GM23338 (cell line): ENCODE data around the gene RNF7. TPM values are rescaled to one million over a fixed set of nuclear protein-coding genes. Genes with fewer than 3 reads are reported as not detected.

Source experiments
- ATAC-seq: fragments of 200-7000 bp; cut with Tn5 transposase; 3 replicates; pipeline ENCODE4 v1.9.1; 2020
- DNase-seq: peaks from one replicate; pipeline ENCODE4 v3.0.0-alpha.2; 2015; ENCODE audit warnings: low spot score
- H2AFZ ChIP-seq: fragments of 200-600 bp; sonication (generic); 2 replicates; pipeline ENCODE4 v1.8.0; 2016; ENCODE audit warnings: antibody characterized with exemption, mild to moderate bottlenecking, moderate library complexity
- H3F3A ChIP-seq: fragments of 200-600 bp; sonication (generic); replicated peaks from 2 replicates; pipeline ENCODE4 v1.8.0; 2017; ENCODE audit warnings: antibody characterized with exemption, mixed run types, low read depth
- H3K27ac ChIP-seq: fragments of 200-600 bp; sonication (generic); 2 replicates; pipeline ENCODE4 v1.6.1; 2016; ENCODE audit warnings: low read depth
- H3K27me3 ChIP-seq: fragments of 200-600 bp; sonication (generic); 2 replicates; pipeline ENCODE4 v1.8.0; 2016; ENCODE audit warnings: mild to moderate bottlenecking, mixed run types, moderate library complexity; ENCODE audit not compliant: insufficient read depth
- H3K36me3 ChIP-seq: fragments of 200-600 bp; sonication (generic); 2 replicates; pipeline ENCODE4 v1.8.0; 2016; ENCODE audit warnings: mild to moderate bottlenecking; ENCODE audit not compliant: insufficient read depth
- H3K4me1 ChIP-seq: fragments of 200-600 bp; sonication (generic); 2 replicates; pipeline ENCODE4 v1.8.0; 2016; ENCODE audit warnings: mild to moderate bottlenecking, moderate library complexity; ENCODE audit not compliant: insufficient read depth
- H3K4me2 ChIP-seq: fragments of 200-600 bp; sonication (generic); 2 replicates; pipeline ENCODE4 v1.7.1; 2017; ENCODE audit warnings: mixed run types
- H3K4me3 ChIP-seq: fragments of 200-600 bp; sonication (generic); 2 replicates; pipeline ENCODE4 v1.6.1; 2016; ENCODE audit warnings: mixed run types
- H3K79me2 ChIP-seq: fragments of 200-600 bp; sonication (generic); replicated peaks from 2 replicates; pipeline ENCODE4 v1.8.0; 2017; ENCODE audit warnings: mild to moderate bottlenecking; ENCODE audit not compliant: insufficient read depth
- H3K9me2 ChIP-seq: fragments of 200-600 bp; sonication (generic); 2 replicates; pipeline ENCODE4 v1.8.0; 2017; ENCODE audit not compliant: insufficient read depth
- H4K20me1 ChIP-seq: fragments of 200-600 bp; sonication (generic); replicated peaks from 2 replicates; pipeline ENCODE4 v1.8.0; 2017; ENCODE audit warnings: mild to moderate bottlenecking; ENCODE audit not compliant: insufficient read depth
- H3K27ac Mint-ChIP-seq: 2 replicates; pipeline ENCODE4 v1.8.0; 2020; ENCODE audit warnings: inconsistent platforms, mild to moderate bottlenecking, moderate library complexity, mixed read lengths
- H3K27me3 Mint-ChIP-seq: 3 replicates; pipeline ENCODE4 v1.8.0; 2022; ENCODE audit warnings: low read depth, mild to moderate bottlenecking, moderate library complexity, mixed read lengths, inconsistent platforms; ENCODE audit not compliant: insufficient read depth, poor library complexity
- H3K36me3 Mint-ChIP-seq: 3 replicates; pipeline ENCODE4 v1.8.0; 2021; ENCODE audit warnings: low read depth, mild to moderate bottlenecking, inconsistent platforms, moderate library complexity, mixed read lengths
- H3K4me1 Mint-ChIP-seq: 3 replicates; pipeline ENCODE4 v1.8.0; 2020; ENCODE audit warnings: mild to moderate bottlenecking, inconsistent platforms, mixed read lengths
- H3K4me3 Mint-ChIP-seq: 3 replicates; pipeline ENCODE4 v1.8.0; 2021; ENCODE audit warnings: moderate library complexity, mild to moderate bottlenecking, inconsistent platforms, mixed read lengths
- H3K9me3 Mint-ChIP-seq: 3 replicates; pipeline ENCODE4 v1.8.0; 2020; ENCODE audit warnings: moderate library complexity, mild to moderate bottlenecking, inconsistent platforms, mixed read lengths
- EZH2 ChIP-seq: fragments of 200-600 bp; sonication (generic); IDR thresholded peaks from one replicate; pipeline ENCODE4 v1.8.0; 2017; ENCODE audit warnings: antibody characterized with exemption, mild to moderate bottlenecking, low read depth; ENCODE audit not compliant: unreplicated experiment
- JUNB ChIP-seq: IDR thresholded peaks from one replicate; pipeline ENCODE4 v1.6.1; 2016; ENCODE audit warnings: antibody characterized with exemption; ENCODE audit not compliant: unreplicated experiment
- NANOG ChIP-seq: IDR thresholded peaks from 2 replicates; pipeline ENCODE4 v1.6.1; 2016; ENCODE audit warnings: antibody characterized with exemption, borderline replicate concordance
- POLR2AphosphoS5 ChIP-seq: IDR thresholded peaks from 2 replicates; pipeline ENCODE4 v1.6.1; 2016; ENCODE audit warnings: antibody characterized with exemption, low read depth
- STAT1 ChIP-seq: IDR thresholded peaks from one replicate; pipeline ENCODE4 v1.6.1; 2016; ENCODE audit warnings: antibody characterized with exemption; ENCODE audit not compliant: unreplicated experiment
- ZNF331 ChIP-seq: fragments of 250-450 bp; sonication (Bioruptor Pico); IDR thresholded peaks from 2 replicates; pipeline ENCODE4 v1.5.0; 2020; ENCODE audit warnings: low read depth, mild to moderate bottlenecking, moderate library complexity
- polyA plus RNA-seq: library from polyadenylated mRNA; unstranded; fragments of >200 nt; fragmentation: Nextera tagmentation; extraction: Ambion mirVana; gene quantifications from 2 replicates; pipeline ENCODE4 v1.2.1, GENCODE V29; 2016
- total RNA-seq: library from RNA; depleted of rRNA; stranded (reverse); fragments of >200 nt; shearing (Covaris generic); gene quantifications from 2 replicates; pipeline ENCODE4 v1.2.3, GENCODE V29; 2014
- TF ChIP-seq, protein P1 (sequence below), 2 experiments: fragments of 200-600 bp in 1 of 2; sonication (generic) in 1 of 2; conservative IDR thresholded peaks; 2 replicates each; pipeline versions ENCODE4 v1.5.1 to v1.6.1; 2016 to 2017; ENCODE audit warnings: antibody characterized with exemption in 2 of 2, low read depth in 2 of 2, mild to moderate bottlenecking in 2 of 2, moderate library complexity in 1 of 2
- TF ChIP-seq, protein P2 (sequence below): IDR thresholded peaks from 2 replicates; pipeline ENCODE4 v1.6.1; 2016; ENCODE audit warnings: antibody characterized with exemption
- TF ChIP-seq, protein P3 (sequence below): fragments of 250-450 bp; sonication (Bioruptor Pico); IDR thresholded peaks from 2 replicates; pipeline ENCODE4 v1.5.0; 2020; ENCODE audit warnings: mild to moderate bottlenecking, moderate library complexity

RNF7 gene
- total and polyA plus RNA-seq, 2 experiments from 2014 or later: 156 to 254 TPM

DNA sequence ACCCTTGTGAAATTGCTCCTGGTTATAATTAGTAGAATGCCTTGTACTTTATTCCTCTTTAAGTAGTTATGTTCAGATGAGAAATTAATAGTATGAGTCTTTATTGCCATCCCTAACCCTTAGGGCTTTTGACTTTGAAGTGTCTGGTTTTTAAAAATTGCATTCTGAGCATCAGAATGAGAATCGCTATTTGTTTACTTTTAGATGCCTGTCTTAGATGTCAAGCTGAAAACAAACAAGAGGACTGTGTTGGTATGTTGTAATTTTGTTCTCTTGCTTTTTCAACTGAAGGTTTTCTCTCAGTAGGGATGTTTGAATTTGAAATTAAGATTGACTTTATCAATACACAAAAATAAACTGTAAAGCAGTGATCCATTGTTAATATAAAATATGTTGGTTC is 5.2 kb downstream of the RNF7 start (continued):
- TF ChIP-seq, protein P1, sequence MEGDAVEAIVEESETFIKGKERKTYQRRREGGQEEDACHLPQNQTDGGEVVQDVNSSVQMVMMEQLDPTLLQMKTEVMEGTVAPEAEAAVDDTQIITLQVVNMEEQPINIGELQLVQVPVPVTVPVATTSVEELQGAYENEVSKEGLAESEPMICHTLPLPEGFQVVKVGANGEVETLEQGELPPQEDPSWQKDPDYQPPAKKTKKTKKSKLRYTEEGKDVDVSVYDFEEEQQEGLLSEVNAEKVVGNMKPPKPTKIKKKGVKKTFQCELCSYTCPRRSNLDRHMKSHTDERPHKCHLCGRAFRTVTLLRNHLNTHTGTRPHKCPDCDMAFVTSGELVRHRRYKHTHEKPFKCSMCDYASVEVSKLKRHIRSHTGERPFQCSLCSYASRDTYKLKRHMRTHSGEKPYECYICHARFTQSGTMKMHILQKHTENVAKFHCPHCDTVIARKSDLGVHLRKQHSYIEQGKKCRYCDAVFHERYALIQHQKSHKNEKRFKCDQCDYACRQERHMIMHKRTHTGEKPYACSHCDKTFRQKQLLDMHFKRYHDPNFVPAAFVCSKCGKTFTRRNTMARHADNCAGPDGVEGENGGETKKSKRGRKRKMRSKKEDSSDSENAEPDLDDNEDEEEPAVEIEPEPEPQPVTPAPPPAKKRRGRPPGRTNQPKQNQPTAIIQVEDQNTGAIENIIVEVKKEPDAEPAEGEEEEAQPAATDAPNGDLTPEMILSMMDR (conservative IDR thresholded peaks at IDR 0.05; ENCODE audit: low read depth in 2 of 2): no peak
- TF ChIP-seq EZH2 (no peak), ZNF331 (CRISPR knock-in tag) (no peak), POLR2AphosphoS5 (no peak), STAT1 (no peak)
- TF ChIP-seq, protein P2, sequence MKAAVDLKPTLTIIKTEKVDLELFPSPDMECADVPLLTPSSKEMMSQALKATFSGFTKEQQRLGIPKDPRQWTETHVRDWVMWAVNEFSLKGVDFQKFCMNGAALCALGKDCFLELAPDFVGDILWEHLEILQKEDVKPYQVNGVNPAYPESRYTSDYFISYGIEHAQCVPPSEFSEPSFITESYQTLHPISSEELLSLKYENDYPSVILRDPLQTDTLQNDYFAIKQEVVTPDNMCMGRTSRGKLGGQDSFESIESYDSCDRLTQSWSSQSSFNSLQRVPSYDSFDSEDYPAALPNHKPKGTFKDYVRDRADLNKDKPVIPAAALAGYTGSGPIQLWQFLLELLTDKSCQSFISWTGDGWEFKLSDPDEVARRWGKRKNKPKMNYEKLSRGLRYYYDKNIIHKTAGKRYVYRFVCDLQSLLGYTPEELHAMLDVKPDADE: no peak

DNA sequence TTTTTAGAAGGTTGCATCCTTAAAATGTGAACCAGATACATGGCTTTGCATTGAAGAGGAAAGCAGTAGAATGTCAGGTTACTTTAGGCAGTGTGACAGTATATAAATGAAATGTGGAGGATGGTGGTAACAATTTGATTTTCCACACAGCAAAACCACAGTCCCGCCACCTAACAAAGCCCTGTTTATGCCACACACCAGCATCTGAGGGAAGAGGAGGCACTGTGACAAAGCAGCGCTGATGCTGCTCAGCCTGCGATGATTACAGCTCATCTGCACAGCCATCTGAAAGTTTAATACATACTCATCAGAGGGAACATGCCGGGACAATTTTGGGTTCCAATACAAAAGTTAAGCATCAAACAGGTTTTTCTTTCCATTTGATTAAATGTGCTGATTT is 8.9 kb downstream of the RNF7 start:
- no peaks in the 10 kb centered on the region for H3K9me3 Mint-ChIP-seq
- no peak overlapping the region for H3K27ac Mint-ChIP-seq
- H3K4me3 ChIP-seq: no peak overlapping the region
- H3K36me3 ChIP-seq: peaks cover 16% of the 10 kb centered on the region; the same call in 1 of the 2 replicates
- no peak for DNase-seq
- H2AFZ ChIP-seq: no peak overlapping the region
- no peaks in the 10 kb centered on the region; the same call in 1 of the 2 replicates for H3F3A ChIP-seq
- peaks cover 29% of the 10 kb centered on the region for H3K79me2 ChIP-seq
- ATAC-seq: no peak
- H3K9me2 ChIP-seq: no peaks in the 10 kb centered on the region
- H3K27me3 ChIP-seq: no peaks in the 10 kb centered on the region
- TF ChIP-seq NANOG (no peak), STAT1 (no peak), JUNB (no peak)
- TF ChIP-seq, protein P3, sequence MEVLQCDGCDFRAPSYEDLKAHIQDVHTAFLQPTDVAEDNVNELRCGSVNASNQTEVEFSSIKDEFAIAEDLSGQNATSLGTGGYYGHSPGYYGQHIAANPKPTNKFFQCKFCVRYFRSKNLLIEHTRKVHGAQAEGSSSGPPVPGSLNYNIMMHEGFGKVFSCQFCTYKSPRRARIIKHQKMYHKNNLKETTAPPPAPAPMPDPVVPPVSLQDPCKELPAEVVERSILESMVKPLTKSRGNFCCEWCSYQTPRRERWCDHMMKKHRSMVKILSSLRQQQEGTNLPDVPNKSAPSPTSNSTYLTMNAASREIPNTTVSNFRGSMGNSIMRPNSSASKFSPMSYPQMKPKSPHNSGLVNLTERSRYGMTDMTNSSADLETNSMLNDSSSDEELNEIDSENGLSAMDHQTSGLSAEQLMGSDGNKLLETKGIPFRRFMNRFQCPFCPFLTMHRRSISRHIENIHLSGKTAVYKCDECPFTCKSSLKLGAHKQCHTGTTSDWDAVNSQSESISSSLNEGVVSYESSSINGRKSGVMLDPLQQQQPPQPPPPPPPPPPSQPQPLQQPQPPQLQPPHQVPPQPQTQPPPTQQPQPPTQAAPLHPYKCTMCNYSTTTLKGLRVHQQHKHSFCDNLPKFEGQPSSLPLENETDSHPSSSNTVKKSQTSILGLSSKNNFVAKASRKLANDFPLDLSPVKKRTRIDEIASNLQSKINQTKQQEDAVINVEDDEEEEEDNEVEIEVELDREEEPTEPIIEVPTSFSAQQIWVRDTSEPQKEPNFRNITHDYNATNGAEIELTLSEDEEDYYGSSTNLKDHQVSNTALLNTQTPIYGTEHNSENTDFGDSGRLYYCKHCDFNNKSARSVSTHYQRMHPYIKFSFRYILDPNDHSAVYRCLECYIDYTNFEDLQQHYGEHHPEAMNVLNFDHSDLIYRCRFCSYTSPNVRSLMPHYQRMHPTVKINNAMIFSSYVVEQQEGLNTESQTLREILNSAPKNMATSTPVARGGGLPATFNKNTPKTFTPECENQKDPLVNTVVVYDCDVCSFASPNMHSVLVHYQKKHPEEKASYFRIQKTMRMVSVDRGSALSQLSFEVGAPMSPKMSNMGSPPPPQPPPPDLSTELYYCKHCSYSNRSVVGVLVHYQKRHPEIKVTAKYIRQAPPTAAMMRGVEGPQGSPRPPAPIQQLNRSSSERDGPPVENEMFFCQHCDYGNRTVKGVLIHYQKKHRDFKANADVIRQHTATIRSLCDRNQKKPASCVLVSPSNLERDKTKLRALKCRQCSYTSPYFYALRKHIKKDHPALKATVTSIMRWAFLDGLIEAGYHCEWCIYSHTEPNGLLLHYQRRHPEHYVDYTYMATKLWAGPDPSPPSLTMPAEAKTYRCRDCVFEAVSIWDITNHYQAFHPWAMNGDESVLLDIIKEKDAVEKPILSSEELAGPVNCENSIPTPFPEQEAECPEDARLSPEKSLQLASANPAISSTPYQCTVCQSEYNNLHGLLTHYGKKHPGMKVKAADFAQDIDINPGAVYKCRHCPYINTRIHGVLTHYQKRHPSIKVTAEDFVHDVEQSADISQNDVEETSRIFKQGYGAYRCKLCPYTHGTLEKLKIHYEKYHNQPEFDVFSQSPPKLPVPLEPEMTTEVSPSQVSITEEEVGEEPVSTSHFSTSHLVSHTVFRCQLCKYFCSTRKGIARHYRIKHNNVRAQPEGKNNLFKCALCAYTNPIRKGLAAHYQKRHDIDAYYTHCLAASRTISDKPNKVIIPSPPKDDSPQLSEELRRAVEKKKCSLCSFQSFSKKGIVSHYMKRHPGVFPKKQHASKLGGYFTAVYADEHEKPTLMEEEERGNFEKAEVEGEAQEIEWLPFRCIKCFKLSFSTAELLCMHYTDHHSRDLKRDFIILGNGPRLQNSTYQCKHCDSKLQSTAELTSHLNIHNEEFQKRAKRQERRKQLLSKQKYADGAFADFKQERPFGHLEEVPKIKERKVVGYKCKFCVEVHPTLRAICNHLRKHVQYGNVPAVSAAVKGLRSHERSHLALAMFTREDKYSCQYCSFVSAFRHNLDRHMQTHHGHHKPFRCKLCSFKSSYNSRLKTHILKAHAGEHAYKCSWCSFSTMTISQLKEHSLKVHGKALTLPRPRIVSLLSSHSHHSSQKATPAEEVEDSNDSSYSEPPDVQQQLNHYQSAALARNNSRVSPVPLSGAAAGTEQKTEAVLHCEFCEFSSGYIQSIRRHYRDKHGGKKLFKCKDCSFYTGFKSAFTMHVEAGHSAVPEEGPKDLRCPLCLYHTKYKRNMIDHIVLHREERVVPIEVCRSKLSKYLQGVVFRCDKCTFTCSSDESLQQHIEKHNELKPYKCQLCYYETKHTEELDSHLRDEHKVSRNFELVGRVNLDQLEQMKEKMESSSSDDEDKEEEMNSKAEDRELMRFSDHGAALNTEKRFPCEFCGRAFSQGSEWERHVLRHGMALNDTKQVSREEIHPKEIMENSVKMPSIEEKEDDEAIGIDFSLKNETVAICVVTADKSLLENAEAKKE: no peak
- TF ChIP-seq, protein P2: no peak
- H3K4me1 Mint-ChIP-seq: no peaks in the 10 kb centered on the region; the same call in 2 of the 3 replicates
- H4K20me1 ChIP-seq: peaks cover 18% of the 10 kb centered on the region; the same call in 1 of the 2 replicates
- H3K27me3 Mint-ChIP-seq: no peaks in the 10 kb centered on the region
- H3K4me1 ChIP-seq: no peaks in the 10 kb centered on the region
- H3K4me2 ChIP-seq: no peak overlapping the region
- H3K4me3 Mint-ChIP-seq: no peak overlapping the region
- H3K36me3 Mint-ChIP-seq: peaks cover 39% of the 10 kb centered on the region; the same call in 2 of the 3 replicates
- H3K27ac ChIP-seq: no peak overlapping the region
